A549 (cell line): ENCODE data around the gene PAM16. TPM values are rescaled to one million over a fixed set of nuclear protein-coding genes. Genes with fewer than 3 reads are reported as not detected.

Experiments used
- ATAC-seq, 2 experiments: fragments of 200-7000 bp in 1 of 2; fragments of >200 bp in 1 of 2; cut with Nextera tagmentation in 1 of 2; cut with Tn5 transposase in 1 of 2; 3 replicates each; pipeline versions ENCODE4 v1.8.0 to v1.9.1; 2018 to 2020; ENCODE audit warnings: mild to moderate bottlenecking in 1 of 2, moderate library complexity in 1 of 2
- CTCF ChIA-PET: fragments of 300-600 bp; sonication (Branson Sonifier 250); formaldehyde crosslinking; extraction: SDS; loops from one replicate; lab custom pipeline; 2021; ENCODE audit warnings: antibody characterized with exemption, inconsistent platforms; lab: Yijun Ruan, JAX
- POLR2A ChIA-PET: fragments of 350-600 bp; formaldehyde crosslinking; extraction: SDS; loops from one replicate; lab custom pipeline; 2021; ENCODE audit warnings: antibody characterized with exemption, inconsistent platforms; lab: Yijun Ruan, JAX
- DNase-seq, 2 experiments: peaks; one replicate each; pipeline versions ENCODE4 v3.0.0 to v3.0.0-alpha.2; 2011 to 2016; ENCODE audit warnings: low read depth in 1 of 2, low spot score in 1 of 2
- FAIRE-seq: peaks from 2 replicates; lab custom pipeline; 2011; peaks lifted over from hg19 to GRCh38; lab: Jason Lieb, UNC
- H3K27ac ChIP-seq, 2 experiments: fragments of >200 bp; sonication (Bioruptor Twin); formaldehyde crosslinking; 3 replicates each; pipeline ENCODE4 v1.5.1; 2016 to 2017
- H3K4me1 ChIP-seq: fragments of >200 bp; sonication (Bioruptor Twin); formaldehyde crosslinking; 3 replicates; pipeline ENCODE4 v1.6.1; 2016
- H3K4me2 ChIP-seq: fragments of >200 bp; sonication (Bioruptor Twin); formaldehyde crosslinking; 3 replicates; pipeline ENCODE4 v1.6.1; 2016
- H3K4me3 ChIP-seq: fragments of >200 bp; sonication (Bioruptor Twin); formaldehyde crosslinking; 3 replicates; pipeline ENCODE4 v1.5.1; 2016
- H3K9me3 ChIP-seq: fragments of >200 bp; sonication (Bioruptor Twin); formaldehyde crosslinking; 3 replicates; pipeline ENCODE4 v1.6.1; 2016
- CBX2 ChIP-seq: fragments of 200-600 bp; sonication (generic); IDR thresholded peaks from 2 replicates; pipeline ENCODE4 v1.6.1; 2016; ENCODE audit warnings: low read depth, mild to moderate bottlenecking, borderline replicate concordance
- E2F6 ChIP-seq: IDR thresholded peaks from 2 replicates; pipeline ENCODE4 v1.6.1; 2012; ENCODE audit warnings: low read depth, borderline replicate concordance
- EHF ChIP-seq: fragments of 250-450 bp; sonication (Bioruptor Pico); IDR thresholded peaks from 2 replicates; pipeline ENCODE4 v1.5.0; 2020; ENCODE audit warnings: mild to moderate bottlenecking
- EHMT2 ChIP-seq: fragments of 200-600 bp; sonication (generic); IDR thresholded peaks from 2 replicates; pipeline ENCODE4 v1.6.1; 2016; ENCODE audit warnings: antibody characterized with exemption, low read depth, mild to moderate bottlenecking, moderate library complexity
- FOSL2 ChIP-seq, 2 experiments: fragments of 450-650 bp in 1 of 2; fragments of >200 bp in 1 of 2; sonication (Bioruptor Twin) in 1 of 2; formaldehyde crosslinking; IDR thresholded peaks; 2 replicates each; pipeline versions ENCODE4 v1.5.0 to v1.6.1; 2016 to 2020; ENCODE audit warnings: mild to moderate bottlenecking in 1 of 2, moderate library complexity in 1 of 2
- HMGXB4 ChIP-seq: fragments of 250-450 bp; sonication (Bioruptor Pico); IDR thresholded peaks from 2 replicates; pipeline ENCODE4 v1.5.0; 2021; ENCODE audit warnings: mild to moderate bottlenecking, moderate library complexity, borderline replicate concordance
- JUNB ChIP-seq: fragments of >200 bp; sonication (Bioruptor Twin); formaldehyde crosslinking; IDR thresholded peaks from 2 replicates; pipeline ENCODE4 v1.6.1; 2016
- MYC ChIP-seq: IDR thresholded peaks from 2 replicates; pipeline ENCODE4 v1.6.1; 2012; ENCODE audit warnings: mild to moderate bottlenecking, inconsistent platforms, low read length, improper control_type of control experiment, borderline replicate concordance
- NFE2L2 ChIP-seq: fragments of 150-350 bp; conservative IDR thresholded peaks from 2 replicates; pipeline ENCODE4 v1.6.1; 2014; ENCODE audit warnings: low read length
- NPAS2 ChIP-seq: fragments of 250-450 bp; sonication (Bioruptor Pico); IDR thresholded peaks from 2 replicates; pipeline ENCODE4 v1.8.0; 2022; ENCODE audit warnings: mild to moderate bottlenecking, moderate library complexity, borderline replicate concordance
- PBX3 ChIP-seq: IDR thresholded peaks from 2 replicates; pipeline ENCODE4 v1.6.1; 2012
- RNF2 ChIP-seq: fragments of 200-600 bp; sonication (generic); IDR thresholded peaks from 2 replicates; pipeline ENCODE4 v1.6.1; 2016; ENCODE audit warnings: low read depth, mild to moderate bottlenecking, antibody characterized with exemption, moderate library complexity, borderline replicate concordance
- ZC3H11A ChIP-seq: fragments of 450-650 bp; IDR thresholded peaks from 2 replicates; pipeline ENCODE4 v1.6.1; 2014; ENCODE audit warnings: antibody characterized with exemption, mild to moderate bottlenecking
- ZFP36 ChIP-seq: fragments of 450-650 bp; IDR thresholded peaks from 2 replicates; pipeline ENCODE4 v1.6.1; 2014; ENCODE audit warnings: borderline replicate concordance; ENCODE audit not compliant: partially characterized antibody
- ZSCAN20 ChIP-seq: fragments of 250-450 bp; sonication (Bioruptor Pico); IDR thresholded peaks from 2 replicates; pipeline ENCODE4 v1.8.0; 2022; ENCODE audit warnings: mild to moderate bottlenecking, moderate library complexity
- WGBS: methylation state at CpG from one replicate; pipeline ENCODE4 v1.1.6; 2017; ENCODE audit errors: missing lambda C conversion rate; 5-methylcytosine and 5-hydroxymethylcytosine counted together
- polyA plus RNA-seq, 4 experiments: library from polyadenylated mRNA; depleted of rRNA in 3 of 4; stranded (reverse); fragments of >200 nt; fragmentation: RNase III in 1 of 4; extraction: RNeasy Plus Mini Kit Qiagen cat#74134 plus additional on column Dnase treatment in 1 of 4; gene quantifications; 2 replicates in 3 of 4; 3 replicates in 1 of 4; pipeline ENCODE4 v1.2.3, GENCODE V29; 2011 to 2017

The PAM16 gene
- polyA plus RNA-seq, 2 of the 4 experiments (the other 2 are of a cell fraction) = 55.1 to 59.1 TPM

DNA sequence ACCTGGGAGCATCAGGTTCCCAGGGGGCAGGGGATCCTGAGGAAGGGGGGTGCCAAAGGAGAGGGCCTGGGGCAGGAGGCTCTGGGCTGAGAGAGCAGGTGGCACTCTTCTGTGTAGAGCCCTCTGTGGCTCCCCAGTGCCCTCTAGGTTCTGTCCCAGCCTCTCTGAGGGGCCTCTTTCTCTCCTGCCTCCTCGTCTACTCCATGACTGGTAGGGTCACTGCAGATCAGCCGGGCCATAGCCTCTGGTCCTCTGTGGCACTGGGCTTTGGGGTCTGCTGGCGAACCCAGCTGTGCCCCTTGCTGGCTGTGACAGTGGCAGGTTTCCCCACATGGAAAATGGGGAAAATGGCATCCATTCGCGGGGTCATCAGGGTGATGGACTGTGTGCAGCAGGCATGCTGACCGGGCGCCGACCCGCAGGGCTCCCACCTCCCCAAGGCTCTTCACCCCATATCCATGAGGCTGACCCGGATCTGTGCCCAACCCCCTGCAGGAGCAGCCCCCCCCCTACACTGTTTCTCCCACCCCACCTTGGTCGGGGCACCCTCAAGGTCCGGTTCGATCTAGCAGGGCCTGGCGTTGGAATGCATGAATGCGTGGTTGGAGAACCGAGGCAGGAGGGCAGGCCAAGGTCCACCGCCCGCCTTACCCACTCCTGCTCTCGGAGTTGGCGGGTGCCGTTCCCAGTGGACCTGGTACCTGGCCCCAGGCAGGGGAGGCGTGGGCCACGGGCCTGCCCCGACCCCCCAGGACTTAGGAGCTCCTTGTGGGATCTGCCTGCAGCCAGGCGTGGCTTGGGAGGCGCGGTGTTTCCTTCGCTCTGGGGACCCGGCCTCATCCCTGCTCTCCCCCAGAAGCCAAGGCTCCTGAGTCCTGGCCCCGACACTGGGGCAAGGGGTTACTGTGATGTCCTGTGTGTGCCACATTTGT, 28.7 kb downstream of the PAM16 start:
- DNase-seq = no peak
- no peak for ATAC-seq
- TF ChIP-seq ZFP36 (peak; percentile 69), ZSCAN20 (no peak)
- Histone ChIP-seq H3K9me3 (no peaks in the 10 kb centered on the region), H3K27ac (peak overlapping the region; percentile 78 to 96), H3K4me2 (peak overlapping the region; percentile 93), H3K4me3 (no peak overlapping the region), H3K4me1 (peaks cover 90% of the 10 kb centered on the region)
- 77% methylated on average over 20 of the region's 30 CpGs for WGBS
- ChIA-PET POLR2A (interaction anchor here (1.1 to 2.5 kb wide), 2 partner anchors 29 to 51 kb away, joined by 3 to 7 read pairs; partner anchors contain the start of gene PAM16), CTCF (interaction anchor here (0.7 to 22.8 kb wide), 12 partner anchors 9 to 80 kb away, joined by 3 to 423 read pairs (median 4); partner anchors contain the start of gene GLIS2)
- no peak for FAIRE-seq

DNA sequence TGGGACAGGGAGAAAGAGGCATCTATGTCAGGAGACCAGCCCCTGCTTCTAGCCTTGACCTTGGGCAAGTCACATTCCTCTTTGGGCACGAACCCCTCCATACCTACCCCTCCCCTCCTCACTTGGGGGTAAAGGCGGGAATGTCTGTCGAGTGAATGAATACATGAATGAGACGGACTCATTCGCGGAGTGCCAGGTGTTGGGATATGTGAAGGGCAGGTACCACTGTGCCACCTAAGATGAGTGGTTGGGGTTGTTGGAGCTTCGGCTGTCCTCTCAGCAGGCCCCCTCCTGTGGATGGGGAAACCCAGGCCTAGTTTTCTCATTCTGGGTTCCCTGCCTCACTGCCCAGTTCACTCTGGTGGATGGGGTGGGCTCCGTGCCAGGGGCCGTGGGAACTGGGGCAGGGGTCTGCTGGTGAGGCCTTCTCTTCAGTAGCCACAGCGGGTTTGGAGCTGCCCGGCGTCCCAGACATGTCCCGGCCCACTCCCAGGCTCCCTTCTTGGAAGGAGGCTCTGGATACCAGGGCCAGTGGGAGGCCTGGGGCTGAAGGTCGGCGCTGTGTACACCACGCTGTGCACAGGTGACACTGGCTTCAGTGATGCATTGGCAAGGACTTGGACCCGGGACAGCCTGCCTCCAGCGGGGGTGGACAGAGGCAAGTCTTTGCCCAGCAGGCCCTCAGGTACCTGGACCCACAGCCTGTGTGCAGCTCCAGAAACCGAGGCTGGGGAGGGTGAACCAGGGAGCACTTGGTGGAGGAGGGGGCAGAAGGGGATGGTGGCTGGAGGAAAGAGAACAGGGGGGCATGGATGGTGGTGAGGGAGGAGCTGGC, 29.6 kb downstream of the PAM16 start:
- 77% methylated on average over 10 of the region's 19 CpGs for WGBS
- peak overlapping the region; percentile 93 for H3K4me2 ChIP-seq
- no peak for TF ChIP-seq ZC3H11A
- TF ChIP-seq FOSL2 (IDR thresholded peaks at IDR 0.05) = no peak
- no peak for TF ChIP-seq FOSL2 (CRISPR knock-in tag; IDR thresholded peaks at IDR 0.05)
- TF ChIP-seq NPAS2 (CRISPR knock-in tag) = no peak
- no peak for TF ChIP-seq ZFP36
- TF ChIP-seq JUNB = no peak
- no peak for TF ChIP-seq CBX2
- TF ChIP-seq MYC = no peak
- TF ChIP-seq NFE2L2 = no peak
- no peak for TF ChIP-seq EHF (CRISPR knock-in tag)
- TF ChIP-seq RNF2 = no peak
- no peak for TF ChIP-seq EHMT2
- no peak for TF ChIP-seq HMGXB4
- TF ChIP-seq E2F6 = no peak
- no peak for TF ChIP-seq PBX3
- TF ChIP-seq, all 56 proteins: peak for 0
- H3K4me1 ChIP-seq = peaks cover 87% of the 10 kb centered on the region
- FAIRE-seq = no peak
- no peak overlapping the region for H3K4me3 ChIP-seq
- no peaks in the 10 kb centered on the region for H3K9me3 ChIP-seq
- DNase-seq = no peak
- ChIA-PET CTCF (interaction anchor here (0.6 to 22.8 kb wide), 9 partner anchors 8 to 81 kb away, joined by 3 to 423 read pairs (median 4); partner anchors contain the start of gene GLIS2), POLR2A (no interaction called here)
- peak overlapping the region in 1 of 2 experiments; percentile 96; a peak in 3 of 6 replicates for H3K27ac ChIP-seq
- no peak for ATAC-seq
